GM23338 (cell line): ENCODE data around the gene GAB2. TPM values are rescaled to one million over a fixed set of nuclear protein-coding genes. Genes with fewer than 3 reads are reported as not detected.

Experiments
- ATAC-seq: fragments of 200-7000 bp; cut with Tn5 transposase; 3 replicates; pipeline ENCODE4 v1.9.1; 2020
- DNase-seq: peaks from one replicate; pipeline ENCODE4 v3.0.0-alpha.2; 2015; ENCODE audit warnings: low spot score
- H2AFZ ChIP-seq: fragments of 200-600 bp; sonication (generic); 2 replicates; pipeline ENCODE4 v1.8.0; 2016; ENCODE audit warnings: antibody characterized with exemption, mild to moderate bottlenecking, moderate library complexity
- H3F3A ChIP-seq: fragments of 200-600 bp; sonication (generic); replicated peaks from 2 replicates; pipeline ENCODE4 v1.8.0; 2017; ENCODE audit warnings: antibody characterized with exemption, mixed run types, low read depth
- H3K27ac ChIP-seq: fragments of 200-600 bp; sonication (generic); 2 replicates; pipeline ENCODE4 v1.6.1; 2016; ENCODE audit warnings: low read depth
- H3K27me3 ChIP-seq: fragments of 200-600 bp; sonication (generic); 2 replicates; pipeline ENCODE4 v1.8.0; 2016; ENCODE audit warnings: mild to moderate bottlenecking, mixed run types, moderate library complexity; ENCODE audit not compliant: insufficient read depth
- H3K36me3 ChIP-seq: fragments of 200-600 bp; sonication (generic); 2 replicates; pipeline ENCODE4 v1.8.0; 2016; ENCODE audit warnings: mild to moderate bottlenecking; ENCODE audit not compliant: insufficient read depth
- H3K4me1 ChIP-seq: fragments of 200-600 bp; sonication (generic); 2 replicates; pipeline ENCODE4 v1.8.0; 2016; ENCODE audit warnings: mild to moderate bottlenecking, moderate library complexity; ENCODE audit not compliant: insufficient read depth
- H3K4me2 ChIP-seq: fragments of 200-600 bp; sonication (generic); 2 replicates; pipeline ENCODE4 v1.7.1; 2017; ENCODE audit warnings: mixed run types
- H3K4me3 ChIP-seq: fragments of 200-600 bp; sonication (generic); 2 replicates; pipeline ENCODE4 v1.6.1; 2016; ENCODE audit warnings: mixed run types
- H3K79me2 ChIP-seq: fragments of 200-600 bp; sonication (generic); replicated peaks from 2 replicates; pipeline ENCODE4 v1.8.0; 2017; ENCODE audit warnings: mild to moderate bottlenecking; ENCODE audit not compliant: insufficient read depth
- H3K9me2 ChIP-seq: fragments of 200-600 bp; sonication (generic); 2 replicates; pipeline ENCODE4 v1.8.0; 2017; ENCODE audit not compliant: insufficient read depth
- H4K20me1 ChIP-seq: fragments of 200-600 bp; sonication (generic); replicated peaks from 2 replicates; pipeline ENCODE4 v1.8.0; 2017; ENCODE audit warnings: mild to moderate bottlenecking; ENCODE audit not compliant: insufficient read depth
- H3K27ac Mint-ChIP-seq: 2 replicates; pipeline ENCODE4 v1.8.0; 2020; ENCODE audit warnings: inconsistent platforms, mild to moderate bottlenecking, moderate library complexity, mixed read lengths
- H3K27me3 Mint-ChIP-seq: 3 replicates; pipeline ENCODE4 v1.8.0; 2022; ENCODE audit warnings: low read depth, mild to moderate bottlenecking, moderate library complexity, mixed read lengths, inconsistent platforms; ENCODE audit not compliant: insufficient read depth, poor library complexity
- H3K36me3 Mint-ChIP-seq: 3 replicates; pipeline ENCODE4 v1.8.0; 2021; ENCODE audit warnings: low read depth, mild to moderate bottlenecking, inconsistent platforms, moderate library complexity, mixed read lengths
- H3K4me1 Mint-ChIP-seq: 3 replicates; pipeline ENCODE4 v1.8.0; 2020; ENCODE audit warnings: mild to moderate bottlenecking, inconsistent platforms, mixed read lengths
- H3K4me3 Mint-ChIP-seq: 3 replicates; pipeline ENCODE4 v1.8.0; 2021; ENCODE audit warnings: moderate library complexity, mild to moderate bottlenecking, inconsistent platforms, mixed read lengths
- H3K9me3 Mint-ChIP-seq: 3 replicates; pipeline ENCODE4 v1.8.0; 2020; ENCODE audit warnings: moderate library complexity, mild to moderate bottlenecking, inconsistent platforms, mixed read lengths
- CREB1 ChIP-seq: fragments of 250-450 bp; sonication (Bioruptor Pico); IDR thresholded peaks from 2 replicates; pipeline ENCODE4 v1.5.0; 2020; ENCODE audit warnings: low read depth, mild to moderate bottlenecking, moderate library complexity
- CTCF ChIP-seq, 2 experiments: fragments of 200-600 bp in 1 of 2; sonication (generic) in 1 of 2; conservative IDR thresholded peaks; 2 replicates each; pipeline versions ENCODE4 v1.5.1 to v1.6.1; 2016 to 2017; ENCODE audit warnings: antibody characterized with exemption in 2 of 2, low read depth in 2 of 2, mild to moderate bottlenecking in 2 of 2, moderate library complexity in 1 of 2
- ETS1 ChIP-seq: IDR thresholded peaks from 2 replicates; pipeline ENCODE4 v1.6.1; 2016; ENCODE audit warnings: antibody characterized with exemption
- EZH2 ChIP-seq: fragments of 200-600 bp; sonication (generic); IDR thresholded peaks from one replicate; pipeline ENCODE4 v1.8.0; 2017; ENCODE audit warnings: antibody characterized with exemption, mild to moderate bottlenecking, low read depth; ENCODE audit not compliant: unreplicated experiment
- EZH2phosphoT487 ChIP-seq: fragments of 200-600 bp; sonication (generic); IDR thresholded peaks from one replicate; pipeline ENCODE4 v1.8.1; 2018; ENCODE audit warnings: antibody characterized with exemption; ENCODE audit not compliant: unreplicated experiment
- JUNB ChIP-seq: IDR thresholded peaks from one replicate; pipeline ENCODE4 v1.6.1; 2016; ENCODE audit warnings: antibody characterized with exemption; ENCODE audit not compliant: unreplicated experiment
- NANOG ChIP-seq: IDR thresholded peaks from 2 replicates; pipeline ENCODE4 v1.6.1; 2016; ENCODE audit warnings: antibody characterized with exemption, borderline replicate concordance
- POLR2AphosphoS5 ChIP-seq: IDR thresholded peaks from 2 replicates; pipeline ENCODE4 v1.6.1; 2016; ENCODE audit warnings: antibody characterized with exemption, low read depth
- REST ChIP-seq: IDR thresholded peaks from one replicate; pipeline ENCODE4 v1.6.1; 2018; ENCODE audit warnings: antibody characterized with exemption; ENCODE audit not compliant: unreplicated experiment
- STAT1 ChIP-seq: IDR thresholded peaks from one replicate; pipeline ENCODE4 v1.6.1; 2016; ENCODE audit warnings: antibody characterized with exemption; ENCODE audit not compliant: unreplicated experiment
- ZNF114 ChIP-seq: fragments of 250-450 bp; sonication (Bioruptor Pico); IDR thresholded peaks from 2 replicates; pipeline ENCODE4 v1.5.0; 2020; ENCODE audit warnings: mild to moderate bottlenecking, moderate library complexity
- ZNF331 ChIP-seq: fragments of 250-450 bp; sonication (Bioruptor Pico); IDR thresholded peaks from 2 replicates; pipeline ENCODE4 v1.5.0; 2020; ENCODE audit warnings: low read depth, mild to moderate bottlenecking, moderate library complexity
- ZNF462 ChIP-seq: fragments of 250-450 bp; sonication (Bioruptor Pico); IDR thresholded peaks from 2 replicates; pipeline ENCODE4 v1.5.0; 2020; ENCODE audit warnings: mild to moderate bottlenecking, moderate library complexity
- polyA plus RNA-seq: library from polyadenylated mRNA; unstranded; fragments of >200 nt; fragmentation: Nextera tagmentation; extraction: Ambion mirVana; gene quantifications from 2 replicates; pipeline ENCODE4 v1.2.1, GENCODE V29; 2016
- total RNA-seq: library from RNA; depleted of rRNA; stranded (reverse); fragments of >200 nt; shearing (Covaris generic); gene quantifications from 2 replicates; pipeline ENCODE4 v1.2.3, GENCODE V29; 2014

The GAB2 gene
- total and polyA plus RNA-seq, 2 experiments from 2014 or later, result 2.0 to 10.8 TPM

GRCh38 chr11:78451371-78452150 lies 33.9 kb upstream of the GAB2 start:
- H3K27me3 Mint-ChIP-seq, result peaks cover 3% of the 10 kb centered on the region
- no peak overlapping the region for H3K27ac Mint-ChIP-seq
- TF ChIP-seq ZNF114 (CRISPR knock-in tag) (no peak), CREB1 (CRISPR knock-in tag) (no peak), NANOG (no peak), POLR2AphosphoS5 (no peak), ZNF462 (no peak), REST (no peak), ETS1 (no peak), ZNF331 (CRISPR knock-in tag) (no peak), CTCF (conservative IDR thresholded peaks at IDR 0.05; ENCODE audit: low read depth in 2 of 2) (no peak), JUNB (no peak), EZH2phosphoT487 (no peak), EZH2 (no peak), STAT1 (no peak)
- H3K4me3 Mint-ChIP-seq, result no peak overlapping the region
- Histone ChIP-seq H3K79me2 (no peaks in the 10 kb centered on the region), H3K27ac (no peak overlapping the region), H3K4me3 (no peak overlapping the region), H3K36me3 (no peaks in the 10 kb centered on the region), H3K27me3 (no peaks in the 10 kb centered on the region), H3K4me1 (no peaks in the 10 kb centered on the region), H2AFZ (no peak overlapping the region), H4K20me1 (0 out of 2 replicates have a peak, but pooled peaks cover 6% of the 10 kb centered on the region), H3K4me2 (no peak overlapping the region), H3F3A (no peaks in the 10 kb centered on the region), H3K9me2 (no peaks in the 10 kb centered on the region)
- H3K9me3 Mint-ChIP-seq, result no peaks in the 10 kb centered on the region
- no peaks in the 10 kb centered on the region for H3K4me1 Mint-ChIP-seq
- ATAC-seq (no peak), DNase-seq (no peak)
- peaks cover 2% of the 10 kb centered on the region; the same call in 1 of the 3 replicates for H3K36me3 Mint-ChIP-seq
